Measurements from ENCODE around the gene BANF2.

DNA sequence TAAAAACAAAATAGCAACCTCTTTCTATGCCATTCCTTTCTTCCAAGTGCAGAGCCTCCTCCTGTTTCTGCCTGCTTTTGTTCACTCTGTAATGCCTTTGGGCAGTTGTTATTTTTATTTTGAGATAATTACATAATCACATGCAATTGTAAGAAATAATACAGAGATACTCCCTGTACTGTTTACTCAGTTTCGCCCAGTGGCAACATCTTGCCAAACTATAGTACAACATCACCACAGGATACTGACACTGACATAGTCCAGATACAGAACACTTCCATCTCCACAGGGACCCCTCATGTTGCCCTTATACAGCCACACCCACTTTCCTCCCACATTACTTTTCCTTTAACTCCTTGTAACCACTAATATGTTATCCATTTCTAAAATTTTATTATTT is 59.7 kb downstream of the BANF2 start:
- TF ChIP-seq CTCF (IDR thresholded peaks at IDR 0.05) (no peak), POLR2A (IDR thresholded peaks at IDR 0.05) (no peak)

Data from vagina (tissue), 2 donors.